Kidney (tissue), 14 donors: ENCODE results near the gene RERE. TPM values are rescaled to one million over a fixed set of nuclear protein-coding genes. Genes with fewer than 3 reads are reported as not detected.

Experiments
- DNase-seq, 5 donors: peaks; one replicate each; pipeline ENCODE4 v3.0.0-alpha.2; 2013 to 2020
- FAIRE-seq: peaks from 2 replicates; lab custom pipeline; 2012; peaks lifted over from hg19 to GRCh38; lab: Jason Lieb, UNC
- H3K27ac ChIP-seq, 2 donors: one replicate each; pipeline ENCODE4 v1.7.0; 2013; ENCODE audit warnings: low read depth in 2 of 2, low read length in 2 of 2, inconsistent platforms in 1 of 2
- H3K27me3 ChIP-seq: one replicate; pipeline ENCODE4 v1.7.1; 2013; ENCODE audit warnings: low read length, inconsistent platforms; ENCODE audit not compliant: control insufficient read depth, insufficient read depth
- H3K36me3 ChIP-seq, 3 donors: one replicate each; pipeline versions ENCODE4 v1.7.0 to v1.7.1; 2013; ENCODE audit warnings: low read length in 3 of 3, control low read depth in 1 of 3, inconsistent platforms in 1 of 3; ENCODE audit not compliant: insufficient read depth in 3 of 3, control insufficient read depth in 2 of 3
- H3K4me1 ChIP-seq, 3 donors: one replicate each; pipeline versions ENCODE4 v1.7.0 to v1.7.1; 2013; ENCODE audit warnings: low read length in 3 of 3, inconsistent platforms in 1 of 3, low read depth in 1 of 3; ENCODE audit not compliant: control insufficient read depth in 2 of 3, insufficient read depth in 2 of 3
- H3K4me3 ChIP-seq, 3 donors: one replicate each; pipeline versions ENCODE4 v1.7.0 to v1.8.1; 2013; ENCODE audit warnings: low read length in 3 of 3, control low read depth in 1 of 3, inconsistent platforms in 1 of 3
- H3K9ac ChIP-seq, 3 donors: one replicate each; pipeline versions ENCODE4 v1.7.0 to v1.7.1; 2013; ENCODE audit warnings: low read length in 3 of 3, control low read depth in 1 of 3, inconsistent platforms in 1 of 3
- H3K9me3 ChIP-seq, 3 donors: one replicate each; pipeline versions ENCODE4 v1.7.0 to v1.7.1; 2013; ENCODE audit warnings: low read length in 3 of 3, control low read depth in 1 of 3, inconsistent platforms in 1 of 3; ENCODE audit not compliant: control insufficient read depth in 2 of 3, insufficient read depth in 1 of 3
- CTCF ChIP-seq: IDR thresholded peaks from 3 replicates; pipeline ENCODE4 v1.5.1; 2012; ENCODE audit warnings: mild to moderate bottlenecking, moderate library complexity, borderline replicate concordance; ENCODE audit not compliant: insufficient read depth; ENCODE audit errors: extremely low read depth
- intact Hi-C: fragments of 100-400 bp; cut with DNase I; formaldehyde crosslinking; loops from one replicate; pipeline ENCODE4 v1.11.1; 2022
- polyA plus RNA-seq: library from polyadenylated mRNA; stranded (reverse); fragments of 350-450 nt; fragmentation: Illumina TruSeq; extraction: RNeasy Lipid Tissue Mini Kit (QIAGEN cat#74804); gene quantifications from one replicate; pipeline ENCODE4 v1.2.3, GENCODE V29; 2014; ENCODE audit warnings: low read depth, low replicate concordance; ENCODE audit not compliant: insufficient read depth
- total RNA-seq: library from RNA; stranded (reverse); fragmentation: NEBNext Ultra II Directional; extraction: Animal tissue kit (Norgen Biotek cat#: 25700); gene quantifications from one replicate; pipeline ENCODE4 v1.2.1, GENCODE V29; 2021
- donor health status: control.
- donor health status: control.
- donor health status: control.
- donor health status: control.
- donor health status: control.
- donor health status: DM: yes; HTN: yes; CAD: no.
- donor health status: Normal renal cell carcinoma (clear cell type).

The RERE gene
- total and polyA plus RNA-seq, 2 donors from 2014 or later = 37.2 to 176 TPM

GRCh38 chr1:8347635-8348034 is 469.8 kb downstream of the RERE start:
- Histone ChIP-seq H3K4me3 (no peak overlapping the region), H3K9ac (no peak overlapping the region), H3K27me3 (no peaks in the 10 kb centered on the region), H3K4me1 (peaks cover 0 to 23% (median 0%) of the 10 kb centered on the region in 3 donors), H3K36me3 (no peaks in the 10 kb centered on the region), H3K27ac (no peak overlapping the region), H3K9me3 (no peaks in the 10 kb centered on the region)
- no peak for DNase-seq
- no peak for FAIRE-seq
- intact Hi-C loops = no loop called here
- TF ChIP-seq CTCF = no peak

GRCh38 chr1:8345621-8346415 is 471.6 kb downstream of the RERE start:
- intact Hi-C loops = no loop called here
- FAIRE-seq (no peak), DNase-seq (no peak)
- H3K9me3 ChIP-seq = no peaks in the 10 kb centered on the region
- no peak overlapping the region for H3K4me3 ChIP-seq
- TF ChIP-seq CTCF = no peak
- H3K9ac ChIP-seq = no peak overlapping the region
- no peaks in the 10 kb centered on the region for H3K27me3 ChIP-seq
- no peaks in the 10 kb centered on the region for H3K36me3 ChIP-seq
- H3K4me1 ChIP-seq = peaks cover 0 to 23% (median 0%) of the 10 kb centered on the region in 3 donors
- H3K27ac ChIP-seq = no peak overlapping the region

GRCh38 chr1:8344893-8345507 is 472.4 kb downstream of the RERE start:
- FAIRE-seq (no peak), DNase-seq (no peak)
- no peak overlapping the region for H3K4me3 ChIP-seq
- no peaks in the 10 kb centered on the region for H3K36me3 ChIP-seq
- intact Hi-C loops = no loop called here
- TF ChIP-seq CTCF = no peak
- H3K27me3 ChIP-seq = no peaks in the 10 kb centered on the region
- H3K4me1 ChIP-seq = peaks cover 0 to 22% (median 0%) of the 10 kb centered on the region in 3 donors
- no peak overlapping the region for H3K27ac ChIP-seq
- H3K9ac ChIP-seq = no peak overlapping the region
- no peaks in the 10 kb centered on the region for H3K9me3 ChIP-seq
